Activated CD4-positive, alpha-beta T cell treated with anti-CD3 and anti-CD28 coated beads for 1 hour (primary cell): ENCODE measurements around the gene XPO4.

Experiments
- DNase-seq: peaks from one replicate; pipeline ENCODE4 v3.0.0-alpha.2; 2020

XPO4 gene

DNA sequence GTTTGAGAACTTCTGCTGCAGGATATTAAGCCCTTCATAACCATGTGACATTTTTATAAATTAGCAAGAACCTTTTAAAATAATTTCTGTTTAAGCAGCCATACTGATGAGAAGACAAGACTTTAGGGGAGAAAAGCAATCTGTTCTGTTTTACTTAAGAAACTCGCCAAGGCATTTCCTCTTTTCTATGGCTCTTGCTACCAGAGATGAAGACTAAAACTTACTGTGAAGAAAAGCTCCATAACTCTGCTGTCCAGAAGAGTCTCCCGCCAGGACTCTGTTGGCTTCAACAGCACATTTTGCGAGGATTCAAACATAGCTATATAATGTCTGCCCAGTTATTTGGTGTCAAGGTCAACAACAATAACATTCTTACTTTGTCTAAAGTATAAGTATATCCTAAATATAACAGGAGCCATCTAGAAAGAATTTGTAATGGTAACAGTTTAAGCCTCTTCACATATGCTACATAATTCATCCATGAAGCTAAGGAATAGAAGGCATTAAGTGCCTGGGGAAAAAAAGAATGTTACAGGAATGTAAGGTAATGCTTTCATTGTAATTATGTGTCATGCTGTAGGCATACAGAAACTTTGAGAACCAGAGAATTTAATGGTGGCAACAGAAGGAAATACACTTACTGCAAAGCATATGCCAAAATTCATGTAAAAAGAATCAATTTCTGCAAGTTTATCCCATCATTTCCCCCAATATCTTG is 75.5 kb downstream of the XPO4 start:
- no peak for DNase-seq

- no peak for DNase-seq
Observed at GRCh38 chr13:20826301-20826700, 76.2 kb downstream of the XPO4 start.

DNA sequence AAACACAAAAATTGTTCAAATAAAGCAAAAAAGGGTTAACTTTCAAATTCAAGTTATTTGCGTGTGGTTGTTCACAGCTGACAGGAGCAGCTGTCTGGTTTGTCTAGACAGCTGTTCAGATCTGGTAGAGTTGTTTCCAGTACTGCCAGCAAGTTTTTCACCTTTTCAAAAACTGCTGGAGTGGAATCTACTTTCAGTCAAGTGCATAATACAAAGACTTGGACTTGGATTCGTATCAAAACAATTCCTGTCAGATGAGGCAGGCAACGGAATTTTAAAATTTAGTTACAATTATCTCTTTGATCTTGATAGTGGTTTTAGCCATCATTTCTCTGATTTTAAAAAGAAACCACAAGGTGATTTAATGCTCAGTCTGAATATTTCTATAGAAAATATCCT is 77.1 kb downstream of the XPO4 start:
- no peak for DNase-seq

- no peak for DNase-seq
Observed at GRCh38 chr13:20824762-20825476, 77.6 kb downstream of the XPO4 start.

- no peak for DNase-seq
Observed at GRCh38 chr13:20823071-20823470, 79.5 kb downstream of the XPO4 start.

DNA sequence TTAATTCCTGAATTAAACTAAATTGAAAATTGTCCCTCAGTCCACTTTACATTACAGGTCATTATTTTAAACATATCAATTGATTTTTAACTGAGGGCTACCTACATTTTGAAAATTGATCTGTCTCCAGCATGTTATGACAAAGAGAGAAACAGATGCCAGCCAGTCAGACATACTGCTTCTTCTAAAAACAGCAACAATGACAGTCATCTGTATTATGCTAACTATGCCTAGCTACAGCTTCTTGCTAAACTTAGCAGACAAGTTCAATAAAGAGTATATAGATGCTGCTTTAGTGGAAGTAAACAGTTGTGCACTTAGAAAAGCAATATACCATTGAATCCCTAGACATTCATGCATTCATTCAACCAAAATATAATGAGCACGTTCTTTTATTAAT is 80.1 kb downstream of the XPO4 start:
- DNase-seq = no peak

GRCh38 chr13:20819715-20820114 is 82.8 kb downstream of the XPO4 start:
- no peak for DNase-seq

- DNase-seq = no peak
Observed at GRCh38 chr13:20815464-20815863, 87.1 kb downstream of the XPO4 start.

- no peak for DNase-seq
Observed at GRCh38 chr13:20814224-20814910, 88.2 kb downstream of the XPO4 start.

- no peak for DNase-seq
Observed at GRCh38 chr13:20812890-20813289, 89.7 kb downstream of the XPO4 start.

DNA sequence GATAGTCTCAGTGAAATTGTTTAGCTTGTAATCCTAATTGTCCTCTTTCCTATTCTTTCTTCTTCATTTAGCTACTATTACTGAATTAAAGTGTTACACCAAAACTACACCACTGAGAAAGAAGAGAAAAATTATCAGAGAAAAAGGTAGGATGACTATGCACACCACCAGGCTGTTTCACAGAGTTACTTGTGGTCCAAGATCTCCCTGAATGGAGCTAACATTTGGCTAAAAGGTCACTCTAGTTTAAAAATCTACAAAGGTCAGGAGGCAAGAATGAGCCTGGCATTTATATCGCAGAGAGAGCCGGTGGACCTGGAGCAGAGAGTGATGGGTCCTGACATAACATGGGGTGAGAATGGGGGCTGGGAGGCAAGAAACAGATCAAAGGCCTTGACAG is 91.7 kb downstream of the XPO4 start:
- DNase-seq = no peak

GRCh38 chr13:20808874-20809273 is 93.7 kb downstream of the XPO4 start:
- DNase-seq = no peak

DNA sequence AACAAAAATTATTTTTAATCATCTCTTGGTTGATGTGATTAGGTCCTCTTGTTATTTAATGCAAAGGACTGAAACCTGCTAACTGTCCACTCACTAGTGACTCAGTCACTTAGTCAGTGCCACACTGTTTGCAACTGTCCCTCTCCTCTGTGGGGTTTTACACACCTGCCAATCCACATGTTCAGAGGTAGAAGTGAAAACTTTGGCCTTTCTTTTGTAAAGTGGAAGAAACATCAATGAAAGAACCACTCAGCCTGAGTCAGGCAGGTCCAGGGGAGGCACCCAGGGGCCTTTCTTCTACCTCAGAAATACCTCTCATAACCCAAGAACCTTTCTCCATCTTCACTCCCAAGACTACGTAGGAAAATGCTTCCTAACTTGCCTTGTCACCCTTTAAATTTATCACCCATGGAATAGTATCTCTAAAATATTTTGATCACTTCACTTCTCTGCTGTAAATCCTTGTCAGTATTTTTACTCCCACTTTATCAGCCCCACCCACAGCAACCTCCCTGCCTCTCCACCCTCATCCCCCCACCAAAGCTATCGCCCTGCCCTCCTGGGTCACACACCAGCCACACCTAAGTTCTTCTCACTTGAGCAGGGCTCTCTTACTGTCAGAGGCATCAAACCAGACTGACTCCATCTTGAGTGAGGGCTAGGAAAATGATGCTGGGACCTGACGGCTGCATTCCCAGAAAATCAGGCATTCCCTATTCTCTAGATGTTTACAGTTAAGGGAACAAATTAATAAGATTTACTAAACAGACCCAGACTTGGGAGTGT is 99.2 kb downstream of the XPO4 start:
- no peak for DNase-seq

GRCh38 chr13:20801707-20802106 is 100.8 kb downstream of the XPO4 start:
- DNase-seq = no peak

DNA sequence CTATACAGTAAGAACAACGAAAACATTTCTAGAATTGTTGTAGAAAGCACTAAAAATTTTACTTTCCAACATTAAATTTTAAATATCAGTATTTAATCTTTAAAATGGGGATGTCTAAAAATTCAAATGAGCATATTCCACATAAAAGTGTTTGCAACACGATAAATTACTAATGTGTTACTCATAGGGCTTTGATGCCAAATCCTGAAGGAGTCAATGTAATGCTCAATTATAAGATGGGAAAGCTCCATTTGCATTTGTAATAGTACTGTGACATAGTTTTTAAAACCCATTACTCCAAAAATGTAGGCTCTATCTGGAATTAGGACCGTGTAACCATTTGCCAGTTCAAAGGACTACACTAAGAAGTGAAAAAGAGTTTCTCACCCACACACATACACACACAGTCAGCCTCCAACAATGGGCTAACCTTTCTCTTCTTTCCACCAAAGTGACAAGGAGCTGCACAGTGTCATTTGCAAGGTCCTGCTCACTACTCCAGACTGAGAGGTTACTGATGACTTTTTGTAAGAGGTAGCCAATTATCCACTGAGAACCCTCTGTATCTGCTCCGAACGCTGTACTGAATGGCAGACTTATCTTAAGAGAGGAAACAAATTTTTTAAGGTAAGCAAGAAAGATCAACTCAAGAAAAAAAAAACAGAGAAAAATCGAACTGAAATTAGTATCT is 102.7 kb downstream of the XPO4 start:
- DNase-seq = no peak

- DNase-seq = no peak
Observed at GRCh38 chr13:20798027-20798426, 104.5 kb downstream of the XPO4 start.

DNA sequence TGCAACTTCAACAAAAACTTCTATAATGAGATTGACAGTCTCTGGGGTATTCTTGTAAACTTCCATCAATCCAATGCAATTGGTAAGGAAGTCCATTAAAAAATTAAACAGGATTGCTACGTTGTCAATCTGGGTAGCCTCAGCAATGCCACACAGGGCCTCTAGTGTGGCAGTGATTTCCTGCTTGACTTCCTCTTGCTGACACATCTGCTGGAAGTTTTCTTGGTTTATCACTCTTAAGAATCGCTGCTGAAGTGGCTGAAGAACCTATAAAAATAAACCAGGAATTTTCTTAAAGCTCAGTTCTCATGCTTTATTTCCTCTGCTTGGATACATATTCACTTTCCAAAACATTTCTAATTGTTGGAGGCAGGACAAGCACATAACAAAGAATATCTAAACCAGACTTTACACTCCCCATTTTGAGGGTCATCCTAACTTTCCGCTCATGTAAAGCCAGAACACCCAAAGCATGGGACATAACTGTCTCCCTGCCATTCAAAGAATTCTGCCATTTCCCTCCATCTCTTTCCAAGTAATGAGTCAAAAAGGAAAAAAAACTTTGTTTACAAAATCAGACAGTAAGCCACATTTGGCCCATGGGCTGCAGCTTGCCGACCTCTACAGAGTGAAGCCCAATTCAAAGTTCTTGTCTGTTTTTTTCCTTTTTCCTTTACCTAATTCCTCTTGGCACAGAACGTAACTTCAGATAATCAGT is 105.6 kb downstream of the XPO4 start:
- DNase-seq = no peak

GRCh38 chr13:20789665-20790064 is 112.9 kb downstream of the XPO4 start:
- no peak for DNase-seq

GRCh38 chr13:20788312-20788711 is 114.2 kb downstream of the XPO4 start:
- DNase-seq = no peak

- no peak for DNase-seq
Observed at GRCh38 chr13:20787180-20787579, 115.4 kb downstream of the XPO4 start.

GRCh38 chr13:20782116-20782708 is 120.3 kb downstream of the XPO4 start:
- no peak for DNase-seq

DNA sequence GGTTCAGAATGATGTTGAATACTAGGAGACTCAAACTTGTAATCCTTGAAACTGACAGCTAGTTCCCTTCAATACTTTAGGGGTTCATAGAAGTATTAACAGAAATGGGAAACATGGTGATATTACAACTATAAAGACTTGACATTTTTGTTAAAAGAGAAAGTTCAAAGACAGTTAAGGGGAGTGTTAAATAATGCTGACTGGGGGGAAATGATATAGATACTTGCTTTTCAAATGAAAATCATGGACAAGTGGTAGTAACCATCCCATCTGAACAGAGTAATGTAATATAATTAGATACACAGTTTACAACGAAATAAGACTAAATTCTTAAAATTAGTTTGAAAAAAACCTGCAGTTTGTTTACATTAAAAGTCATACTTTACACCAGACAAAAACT is 122.2 kb downstream of the XPO4 start:
- no peak for DNase-seq
